MM.1S (cell line): ENCODE measurements around the gene ATG14.

Source experiments
- CTCF ChIP-seq: fragments of 300-600 bp; sonication (generic); IDR thresholded peaks from 2 replicates; pipeline ENCODE4 v1.5.1; 2016; ENCODE audit warnings: antibody characterized with exemption, low read length, mixed read lengths
- EZH2 ChIP-seq: fragments of 300-600 bp; sonication (generic); optimal IDR thresholded peaks from 2 replicates; pipeline ENCODE3; 2017; ENCODE audit warnings: low read depth, mild to moderate bottlenecking, antibody characterized with exemption, low read length, mixed read lengths

- TF ChIP-seq EZH2: no peak
- no peak for TF ChIP-seq CTCF
Measured at GRCh38 chr14:55419663-55420062, 8.0 kb upstream of the ATG14 start.
